CD4-positive, alpha-beta T cell treated with Interleukin-6 at 100 ng/mL for 8 hours (primary cell): ENCODE measurements around the gene SYNRG.

ENCODE experiments used
- DNase-seq: peaks from one replicate; pipeline ENCODE4 v3.0.0-alpha.2; 2020; ENCODE audit warnings: mixed read lengths, low spot score

The SYNRG gene

DNA sequence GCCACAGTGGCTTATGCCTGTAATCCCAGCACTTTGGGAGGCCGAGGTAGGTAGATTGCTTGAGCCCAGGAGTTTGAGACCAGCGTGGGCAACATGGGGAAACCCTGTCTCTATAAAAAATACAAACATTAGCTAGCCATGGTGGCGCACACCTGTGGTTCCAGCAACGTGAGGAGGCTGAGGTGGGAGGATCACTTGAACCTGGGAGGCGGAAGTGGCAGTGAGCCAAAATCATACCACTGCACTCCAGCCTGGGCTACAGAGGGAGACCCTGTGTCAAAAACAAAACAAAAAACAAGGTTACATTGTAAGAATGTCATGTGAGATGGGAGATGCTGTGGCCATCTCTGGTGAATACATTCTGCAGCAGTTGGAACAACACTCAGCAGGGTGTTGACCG, 106.1 kb downstream of the SYNRG start:
- no peak for DNase-seq

GRCh38 chr17:37502009-37502936, 106.9 kb downstream of the SYNRG start:
- no peak for DNase-seq

GRCh38 chr17:37500378-37500777, 108.8 kb downstream of the SYNRG start:
- no peak for DNase-seq

GRCh38 chr17:37494971-37495370, 114.2 kb downstream of the SYNRG start:
- DNase-seq, result no peak

GRCh38 chr17:37494401-37494831, 114.8 kb downstream of the SYNRG start:
- no peak for DNase-seq

GRCh38 chr17:37493249-37494027, 115.8 kb downstream of the SYNRG start:
- no peak for DNase-seq

GRCh38 chr17:37492167-37492566, 117.1 kb downstream of the SYNRG start:
- DNase-seq, result no peak

DNA sequence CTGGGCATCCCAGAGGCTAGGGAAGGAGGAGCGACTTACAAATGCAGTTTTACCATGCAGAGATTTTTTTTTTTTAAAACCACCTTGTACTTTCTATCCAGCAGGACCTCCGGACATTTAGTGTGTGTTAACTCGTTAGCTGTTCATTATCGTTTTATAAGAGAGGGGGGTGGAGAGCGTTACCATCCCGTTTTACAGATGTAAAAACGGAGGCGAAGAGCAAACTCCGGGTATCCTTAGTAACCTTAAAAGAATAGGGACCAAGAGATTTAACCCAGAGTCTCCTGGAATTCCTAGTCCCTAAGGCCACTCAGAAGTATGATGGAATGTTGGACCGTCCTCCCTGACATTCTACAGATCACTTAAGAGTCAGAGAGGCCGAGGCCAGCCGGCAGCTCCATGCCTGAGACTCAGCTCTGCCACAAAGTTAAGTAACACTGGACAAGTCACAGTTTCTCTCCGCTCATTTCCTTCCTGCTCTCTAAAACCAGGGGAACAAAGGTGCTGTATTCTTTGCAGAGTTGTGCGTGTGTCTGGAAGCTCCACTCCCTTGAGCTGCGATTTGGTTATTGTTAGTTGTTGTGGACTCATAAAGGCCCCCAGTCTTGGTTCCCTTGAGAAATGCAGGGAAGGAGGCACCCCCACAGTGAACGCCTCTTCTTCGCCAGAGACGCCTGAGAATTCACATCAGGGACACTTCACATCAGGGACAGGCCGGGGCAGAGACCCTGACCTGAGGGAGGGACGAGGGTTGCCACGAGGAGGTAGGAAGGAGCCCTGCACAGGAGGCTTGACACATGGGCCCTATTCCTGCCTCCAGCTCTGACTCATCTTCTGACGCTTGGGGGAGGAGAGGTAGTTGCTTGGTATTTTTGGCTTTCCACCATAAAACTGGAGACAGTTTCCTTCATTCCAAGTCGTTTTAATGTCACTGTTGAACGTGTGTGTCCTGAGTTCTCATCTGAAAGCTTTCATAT, 118.3 kb downstream of the SYNRG start:
- DNase-seq, result no peak

- DNase-seq, result peak; percentile 56
These were observed 119.1 kb downstream of the SYNRG start for GRCh38 chr17:37490022-37490587.

- peak; percentile 84 for DNase-seq
These were observed 119.8 kb downstream of the SYNRG start, which contains the start of gene DUSP14 for GRCh38 chr17:37489197-37490001. Gene DUSP14 (plus strand): TSS chr17:37489891. CDS start chr17:37512273, 22,382 bp downstream.

DNA sequence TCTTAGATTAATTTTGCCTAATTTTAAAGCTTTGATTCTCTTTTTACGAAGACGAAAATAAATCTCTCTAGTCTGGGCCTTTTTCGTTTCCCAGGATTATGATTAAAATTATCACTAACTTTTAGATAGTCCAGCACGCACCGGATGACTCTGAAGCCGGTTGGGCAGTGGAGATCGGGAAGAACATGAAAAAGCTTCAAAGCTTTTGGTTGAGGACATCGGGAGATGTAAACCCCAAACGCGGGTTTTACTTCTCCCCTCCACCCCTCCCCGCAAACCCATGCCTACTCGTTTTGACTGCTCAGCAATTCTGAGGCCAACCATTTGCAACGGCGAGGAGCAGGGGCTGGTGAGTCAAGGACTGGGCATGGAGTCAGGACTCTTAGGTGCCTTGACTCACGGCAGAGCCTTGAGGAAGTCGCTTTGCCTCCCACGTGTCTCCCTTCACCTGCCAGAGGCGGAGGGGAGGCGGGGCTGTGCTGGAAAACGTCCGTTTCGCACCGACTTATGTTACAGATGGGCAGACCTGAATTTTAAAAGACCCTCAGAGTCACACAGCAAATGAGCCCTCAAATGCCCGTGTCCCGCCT, 120.5 kb downstream of the SYNRG start:
- DNase-seq, result peak; percentile 59

GRCh38 chr17:37488009-37488604, 121.1 kb downstream of the SYNRG start:
- no peak for DNase-seq

GRCh38 chr17:37485938-37486570, 123.2 kb downstream of the SYNRG start:
- DNase-seq, result no peak

DNA sequence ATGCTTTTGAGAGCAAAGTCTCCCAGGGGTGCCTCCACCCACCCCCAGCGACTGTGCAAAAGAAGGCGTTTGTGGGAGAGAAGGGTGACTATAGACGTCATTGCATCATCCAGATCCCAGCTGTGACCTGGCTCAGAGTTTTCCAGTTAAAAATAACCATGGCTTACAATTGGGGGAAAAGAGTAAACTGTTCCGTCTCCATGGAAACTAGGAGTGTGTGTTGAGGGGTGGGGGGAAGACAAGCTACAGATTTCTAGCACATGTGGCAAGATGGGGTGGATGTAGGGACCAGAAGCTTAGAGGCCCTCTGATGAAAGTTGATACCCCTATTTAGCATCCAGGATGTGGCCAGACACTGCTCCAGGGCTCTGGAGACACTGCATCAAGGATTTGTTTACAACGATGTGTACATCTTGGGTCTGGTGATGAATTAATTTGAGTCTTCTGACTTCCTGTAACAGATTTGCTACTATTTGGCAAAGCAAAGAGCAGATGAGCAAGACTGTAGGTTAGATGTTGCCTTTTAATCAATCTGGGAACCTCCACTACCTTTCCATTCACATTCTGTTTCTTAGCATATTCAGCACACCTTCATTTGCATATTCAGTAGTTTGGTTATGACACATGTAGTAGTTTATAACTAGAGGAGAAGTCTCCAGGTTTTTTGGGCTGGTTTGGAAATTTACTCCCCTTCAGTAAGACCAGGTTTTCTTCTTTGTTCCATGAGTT, 125.7 kb downstream of the SYNRG start:
- no peak for DNase-seq

DNA sequence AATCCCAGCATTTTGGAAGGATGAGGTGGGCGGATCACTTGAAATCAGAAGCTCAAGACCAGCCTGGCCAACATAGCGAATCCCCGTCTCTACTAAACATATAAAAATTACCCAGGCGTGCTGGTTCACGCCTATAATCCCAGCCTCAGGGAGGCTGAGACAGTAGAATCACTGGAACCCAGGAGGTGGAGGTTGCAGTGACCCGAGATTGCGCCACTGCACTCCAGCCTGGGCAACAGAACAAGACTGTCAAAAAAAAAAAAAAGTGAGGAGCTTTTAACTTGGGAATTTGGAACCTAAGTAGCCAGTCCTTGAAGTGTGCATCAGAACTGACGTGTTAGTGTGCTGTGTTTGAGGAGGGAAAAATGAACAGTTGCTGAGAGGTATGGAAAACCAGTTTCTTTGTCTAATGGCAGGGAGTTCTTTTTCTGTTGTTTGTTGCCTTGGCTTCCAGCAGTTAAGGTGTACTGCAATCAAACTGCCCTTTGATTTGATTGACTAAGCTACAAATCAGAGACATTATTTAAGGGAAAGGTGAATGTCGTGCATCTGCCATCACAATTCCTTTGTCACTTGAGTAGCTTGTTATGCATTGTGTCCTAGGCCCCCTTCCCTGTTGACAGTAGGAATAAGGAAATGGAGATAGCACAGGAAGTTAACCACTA, 128.1 kb downstream of the SYNRG start:
- DNase-seq, result no peak

DNA sequence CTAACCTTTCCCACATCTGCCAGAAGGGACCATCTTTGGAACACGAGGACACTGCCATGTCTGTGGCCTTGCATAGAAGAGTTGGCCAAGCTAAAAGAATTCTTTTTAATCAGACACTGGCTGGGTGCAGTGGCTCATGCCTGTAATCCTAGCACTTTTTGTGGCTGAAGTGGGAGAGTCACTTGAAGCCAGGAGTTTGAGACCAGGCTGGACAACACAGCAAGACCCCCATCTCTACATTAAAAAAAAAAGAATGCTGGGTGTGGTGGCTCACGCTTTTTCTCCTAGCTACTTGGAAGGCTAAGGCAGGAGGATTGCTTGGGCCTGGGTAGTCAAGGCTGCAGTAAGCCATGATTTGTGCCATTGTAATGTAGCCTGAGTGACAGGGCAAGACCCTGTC, 128.8 kb downstream of the SYNRG start:
- DNase-seq, result no peak

DNA sequence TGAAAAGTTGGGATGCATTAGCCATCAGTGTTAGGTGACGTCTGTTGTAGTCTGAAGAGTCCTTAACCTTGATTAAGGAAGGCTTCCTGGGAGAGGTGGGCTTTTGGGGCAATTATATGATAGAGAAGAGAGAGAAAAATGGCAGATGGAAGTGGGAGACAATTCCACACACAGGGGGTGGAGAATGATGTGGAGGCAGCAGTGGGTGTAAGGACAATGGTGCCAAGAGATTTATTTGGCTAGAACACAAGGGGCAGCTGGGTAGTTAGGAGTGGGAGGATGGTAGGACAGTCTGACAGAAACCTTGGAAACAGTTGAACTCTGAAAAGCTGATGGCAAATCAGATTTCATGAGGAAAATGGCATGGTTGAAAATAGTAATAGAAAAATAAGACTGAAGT, 130.2 kb downstream of the SYNRG start:
- DNase-seq, result no peak

- no peak for DNase-seq
These were observed 131.0 kb downstream of the SYNRG start for GRCh38 chr17:37478187-37478586.
